GM18519 (cell line): ENCODE results near the gene FAM107B.
"Not testable (repeated sequence)": the region's sequence is repeated elsewhere in the genome, so short reads cannot be mapped to it uniquely, and the experiment has no call there.

Source experiments
- ATAC-seq: cut with Tn5 transposase; IDR thresholded peaks from one replicate; pipeline ENCODE4 v1.9.1; 2021; ENCODE audit warnings: mild to moderate bottlenecking, moderate library complexity; ENCODE audit not compliant: unreplicated experiment, low FRiP score

The FAM107B gene

DNA sequence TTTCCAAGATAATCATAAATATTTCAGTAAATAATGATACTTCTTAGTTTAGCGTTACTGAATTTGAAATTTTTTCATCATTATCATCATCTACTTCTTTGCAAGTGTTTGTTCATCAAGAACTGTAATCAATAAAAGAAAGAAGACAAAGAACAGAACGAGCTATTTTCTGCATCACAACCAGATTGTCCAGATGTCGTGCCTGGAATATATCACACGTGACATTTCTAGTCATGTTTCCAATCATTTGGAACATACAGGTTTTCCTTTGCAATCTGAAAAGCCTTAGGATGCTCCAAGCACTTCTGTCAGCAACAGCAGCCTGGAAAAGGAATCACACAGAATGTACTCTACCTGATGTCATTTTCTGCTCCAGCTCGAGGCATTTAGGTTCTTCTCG is 107.4 kb downstream of the FAM107B start:
- no peak for ATAC-seq

DNA sequence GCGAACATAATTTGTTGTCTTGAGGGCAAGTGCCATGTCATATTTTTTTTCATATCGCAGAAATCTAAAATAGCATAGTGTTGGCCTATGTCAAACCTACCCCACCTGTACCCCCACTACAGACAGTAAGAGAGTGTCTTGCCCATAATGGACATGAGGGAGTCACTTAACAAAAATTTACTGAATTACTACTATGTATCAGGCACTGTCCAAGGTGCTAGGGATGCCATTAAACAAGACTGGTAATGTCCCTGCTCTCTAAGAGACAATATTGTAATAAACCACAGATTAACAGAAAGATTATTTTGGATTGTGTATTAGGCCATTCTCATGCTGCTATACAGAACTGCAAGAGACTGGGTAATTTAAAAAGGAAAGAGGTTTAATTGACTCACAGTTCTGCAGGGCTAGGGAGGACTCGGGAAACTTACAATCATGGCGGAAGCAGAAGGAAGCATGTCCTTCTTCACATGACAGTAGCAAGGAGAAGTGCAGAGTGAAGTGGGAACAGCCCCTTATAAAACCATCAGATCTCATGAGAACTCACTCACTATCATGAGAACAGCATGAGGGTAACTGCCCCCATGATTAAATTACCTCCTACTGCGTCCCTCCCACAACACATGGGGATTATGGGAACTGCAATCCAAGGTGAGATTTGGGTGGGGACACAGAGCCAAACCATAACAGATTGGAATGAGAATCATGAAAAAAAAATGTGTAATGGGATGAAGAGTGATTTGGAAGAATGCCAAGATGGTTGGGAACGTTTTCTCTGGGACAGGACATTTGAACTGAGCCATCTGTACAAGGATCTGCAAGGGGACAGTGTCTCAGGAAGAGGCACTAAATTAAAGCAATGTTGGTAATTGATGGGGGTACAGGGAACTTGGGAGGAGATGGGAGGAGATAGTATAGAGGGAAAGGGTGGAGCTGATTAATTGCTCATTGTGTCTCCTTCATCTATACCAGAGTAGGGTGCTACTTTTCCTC is 108.5 kb downstream of the FAM107B start:
- no peak for ATAC-seq

DNA sequence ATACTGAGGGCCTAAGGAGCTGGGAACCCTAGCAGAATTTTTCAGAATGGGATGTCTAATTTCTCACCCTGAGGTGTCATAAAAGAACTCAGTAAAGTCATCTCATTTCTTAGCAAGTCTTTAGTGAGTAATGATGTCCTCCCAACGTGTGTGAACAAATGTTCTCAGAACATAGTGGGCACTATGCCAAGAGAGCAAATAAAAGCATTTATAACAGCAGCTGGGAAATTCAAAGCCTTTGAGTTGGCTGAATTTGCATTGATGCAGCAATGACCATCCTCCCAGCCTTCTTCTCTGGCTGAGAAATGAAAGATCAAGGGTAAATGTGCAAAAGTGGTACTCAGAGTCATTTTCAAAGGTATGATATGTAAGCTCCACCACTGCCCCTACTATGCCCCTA is 109.4 kb downstream of the FAM107B start:
- no peak for ATAC-seq

- ATAC-seq: no peak
Observed at GRCh38 chr10:14664345-14664744, 110.4 kb downstream of the FAM107B start.

GRCh38 chr10:14661818-14662217 is 112.9 kb downstream of the FAM107B start:
- no peak for ATAC-seq

- no peak for ATAC-seq
Observed at GRCh38 chr10:14660831-14661230, 113.9 kb downstream of the FAM107B start.

DNA sequence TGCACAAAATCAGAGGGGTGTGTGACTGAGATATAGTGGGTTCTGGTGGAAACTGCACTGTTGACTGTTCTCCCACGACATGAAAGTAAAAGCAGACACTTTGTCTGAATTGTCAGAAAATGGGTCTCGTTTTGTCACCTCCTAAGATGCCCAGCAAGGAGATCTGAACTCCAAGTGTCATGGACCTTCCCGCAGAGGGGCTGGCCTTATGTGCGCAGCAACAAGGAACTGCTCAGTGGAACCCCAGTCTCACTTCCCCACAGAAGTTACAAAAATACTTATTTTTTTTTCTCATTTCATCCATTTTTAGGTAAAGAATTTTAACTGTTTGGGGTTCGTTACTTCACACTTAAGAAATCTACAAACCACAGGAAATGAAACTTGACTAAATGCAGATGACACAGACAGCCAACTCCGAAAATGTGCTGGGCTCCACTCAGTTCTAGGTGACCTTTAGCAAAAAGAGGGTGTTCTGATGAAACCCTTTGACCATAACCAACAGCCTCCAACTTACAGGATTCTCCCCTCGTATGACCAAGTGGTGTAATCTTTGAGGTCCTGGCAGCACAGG is 115.0 kb downstream of the FAM107B start:
- ATAC-seq: peak; percentile 74

- not testable (repeated sequence) for ATAC-seq
Observed at GRCh38 chr10:14659137-14659536, 115.6 kb downstream of the FAM107B start.

- ATAC-seq: no peak
Observed at GRCh38 chr10:14658331-14659127, 116.2 kb downstream of the FAM107B start.

DNA sequence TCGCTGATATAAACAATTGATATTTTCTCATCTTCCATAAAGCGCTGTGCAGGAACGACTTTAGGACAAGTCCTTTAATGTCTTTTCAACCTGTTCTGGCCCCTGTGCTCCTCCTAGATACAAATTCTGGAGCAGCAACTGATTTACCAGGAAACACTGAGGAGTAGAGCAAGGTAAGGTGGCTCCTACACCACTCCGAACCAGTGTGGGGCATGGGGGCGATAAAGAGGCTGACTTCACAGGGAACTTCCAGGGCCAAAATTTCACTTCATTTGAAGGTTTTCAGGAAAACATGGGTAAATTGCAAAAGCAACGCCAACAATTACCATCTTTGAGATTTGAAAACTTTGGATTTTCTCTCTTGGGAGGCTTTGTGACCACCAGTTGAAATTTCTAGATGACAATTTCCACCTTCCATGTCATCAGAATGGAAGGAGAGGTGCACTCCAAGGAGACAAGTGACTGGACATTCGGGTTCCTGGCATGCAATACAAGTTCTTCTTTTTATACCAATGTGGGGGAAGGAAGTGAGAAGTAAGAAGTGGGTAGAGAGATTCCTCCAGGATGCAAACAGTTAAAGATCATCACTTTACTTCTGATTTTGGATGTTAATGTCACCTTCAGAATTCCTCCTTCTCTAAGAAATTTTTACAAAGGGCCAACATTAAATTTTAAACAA is 118.5 kb downstream of the FAM107B start:
- ATAC-seq: no peak

DNA sequence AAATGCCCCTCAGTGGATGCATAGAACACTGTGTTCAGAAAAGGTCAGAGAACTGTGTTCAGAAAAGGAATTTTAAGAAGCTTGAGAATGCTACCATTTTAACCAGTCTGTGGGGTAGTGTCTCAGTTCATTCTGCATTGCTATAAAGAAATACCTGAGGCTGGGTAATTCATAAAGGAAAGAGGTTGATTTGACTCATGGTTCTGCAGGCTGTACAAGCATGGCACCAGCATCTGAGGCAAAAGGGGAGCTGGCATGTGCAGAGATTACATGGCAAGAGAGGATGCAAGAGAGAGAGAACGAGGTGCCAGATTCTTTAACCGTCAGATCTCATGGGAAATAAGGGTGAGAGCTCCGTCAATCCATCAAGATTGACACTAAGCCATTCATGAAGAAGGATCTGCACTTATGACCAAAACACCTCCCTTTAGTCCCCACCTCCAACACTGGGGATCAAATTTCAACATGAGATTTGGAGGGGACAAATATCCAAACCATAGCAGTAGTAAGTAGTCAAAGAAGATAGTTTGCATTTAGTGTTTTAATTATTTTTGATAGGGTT is 119.8 kb downstream of the FAM107B start:
- no peak for ATAC-seq

DNA sequence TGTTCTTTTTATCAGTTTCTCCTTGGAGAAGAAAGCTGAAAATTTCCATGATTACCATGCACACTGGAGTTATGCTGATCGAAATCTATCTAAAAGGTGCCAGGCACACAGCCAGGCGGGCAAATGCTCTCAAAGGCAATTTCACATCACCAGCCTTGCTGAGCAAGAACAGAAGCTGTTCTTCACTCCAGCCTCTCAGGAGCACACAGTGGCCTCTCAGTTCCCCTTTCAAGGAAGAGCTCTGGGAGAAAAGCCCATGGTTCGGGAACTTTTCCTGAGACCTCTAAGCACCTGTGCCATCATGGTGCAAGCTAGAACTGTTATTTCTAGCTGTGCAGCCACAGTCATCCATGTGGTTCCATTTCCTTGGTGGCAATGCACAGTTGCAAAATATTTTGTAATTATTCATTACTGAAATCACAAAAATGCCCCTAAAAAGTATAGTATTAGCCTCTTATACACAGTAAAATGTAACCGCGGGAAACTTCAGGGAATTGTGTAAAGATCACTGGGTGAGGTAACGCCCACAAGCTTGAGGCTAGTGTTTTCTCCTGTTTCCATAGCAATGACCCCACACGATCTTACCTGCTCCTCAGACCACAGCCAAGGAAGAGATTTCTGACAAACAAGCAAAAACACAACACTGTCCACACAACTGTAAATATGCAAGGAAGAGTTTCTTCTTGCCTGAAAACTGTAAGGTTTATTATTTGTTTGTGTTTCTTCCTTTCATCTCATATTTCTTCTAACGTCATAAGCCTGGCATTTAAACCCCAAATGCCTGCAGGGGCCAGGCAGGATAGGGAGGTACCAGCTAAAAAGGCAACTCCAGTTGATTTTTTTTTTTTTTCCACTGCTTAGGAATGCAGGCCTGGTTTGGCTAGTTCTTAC is 121.2 kb downstream of the FAM107B start:
- ATAC-seq: no peak

- no peak for ATAC-seq
Observed at GRCh38 chr10:14652816-14653215, 121.9 kb downstream of the FAM107B start.

GRCh38 chr10:14652067-14652466 is 122.6 kb downstream of the FAM107B start:
- ATAC-seq: no peak

DNA sequence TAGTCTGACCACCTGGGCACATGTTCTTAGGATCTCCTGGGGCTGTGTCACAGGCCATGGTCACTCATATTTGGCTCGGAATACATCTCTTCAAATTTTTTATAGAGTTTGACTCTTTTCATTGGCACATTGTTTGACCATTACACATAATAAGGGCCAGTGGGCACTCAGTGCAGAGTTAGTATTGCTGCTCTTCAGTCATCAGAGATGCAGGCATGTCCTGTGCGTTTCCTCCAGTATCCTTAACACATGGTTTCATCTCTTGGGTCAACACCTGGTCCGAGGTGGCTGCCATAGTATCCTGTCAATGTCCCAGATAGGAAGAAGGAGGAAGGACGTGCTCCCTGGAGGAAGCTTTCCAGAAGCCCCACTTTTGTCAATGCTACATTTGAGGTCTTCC is 125.0 kb downstream of the FAM107B start:
- ATAC-seq: no peak

DNA sequence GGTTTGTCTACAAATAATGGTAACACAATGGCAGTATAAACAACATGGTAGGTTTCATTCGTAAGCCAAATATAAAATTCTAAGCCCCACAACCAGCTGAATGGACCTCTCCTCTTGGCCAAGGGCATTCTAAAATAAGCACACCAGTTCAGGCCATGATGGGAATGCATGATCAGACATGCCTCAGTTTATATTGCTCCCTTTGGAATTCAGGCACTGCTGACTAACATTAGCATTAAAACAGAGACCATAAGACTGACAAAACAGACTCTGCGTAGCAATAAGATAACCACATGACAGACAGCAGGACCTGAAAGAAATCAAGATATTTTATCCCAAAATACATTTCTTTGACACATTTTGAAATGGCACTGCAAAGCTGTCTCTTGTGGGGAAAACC is 125.8 kb downstream of the FAM107B start:
- ATAC-seq: no peak

DNA sequence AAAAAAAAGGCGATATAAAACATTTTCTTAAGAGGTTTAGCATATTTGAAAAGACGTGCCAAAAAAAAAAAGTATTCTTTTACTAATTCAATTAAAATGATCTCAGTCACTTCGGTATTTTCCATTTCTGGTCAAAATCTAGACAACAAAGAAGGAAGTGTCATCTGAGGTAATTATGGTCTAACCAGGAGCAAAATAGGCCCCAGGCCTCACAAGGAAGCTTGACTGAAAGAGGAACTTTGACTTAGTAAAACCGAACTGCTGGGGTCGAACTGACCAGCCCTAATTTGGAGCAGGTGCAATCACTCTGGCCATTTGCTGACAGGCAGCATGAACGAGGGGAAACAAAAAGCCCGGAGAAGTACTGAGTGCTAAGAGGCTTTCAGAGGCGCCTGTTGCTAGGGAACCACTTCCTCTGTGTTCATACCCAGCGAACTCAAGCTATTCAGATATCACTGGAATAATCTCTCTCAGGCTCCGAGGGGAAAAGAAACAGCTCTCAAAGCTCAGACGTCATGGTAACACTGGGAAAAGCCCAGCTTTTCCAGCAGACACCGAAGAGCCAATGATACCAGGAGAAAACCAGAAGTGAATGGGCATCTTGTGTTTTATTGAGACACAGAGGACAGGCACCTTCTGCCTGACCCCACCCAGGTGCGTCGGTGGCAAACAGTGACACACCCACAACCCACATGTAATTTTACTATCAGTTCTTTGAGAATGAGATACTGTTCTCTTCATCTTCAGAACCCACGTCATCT is 126.5 kb downstream of the FAM107B start:
- ATAC-seq: peak; percentile 94

DNA sequence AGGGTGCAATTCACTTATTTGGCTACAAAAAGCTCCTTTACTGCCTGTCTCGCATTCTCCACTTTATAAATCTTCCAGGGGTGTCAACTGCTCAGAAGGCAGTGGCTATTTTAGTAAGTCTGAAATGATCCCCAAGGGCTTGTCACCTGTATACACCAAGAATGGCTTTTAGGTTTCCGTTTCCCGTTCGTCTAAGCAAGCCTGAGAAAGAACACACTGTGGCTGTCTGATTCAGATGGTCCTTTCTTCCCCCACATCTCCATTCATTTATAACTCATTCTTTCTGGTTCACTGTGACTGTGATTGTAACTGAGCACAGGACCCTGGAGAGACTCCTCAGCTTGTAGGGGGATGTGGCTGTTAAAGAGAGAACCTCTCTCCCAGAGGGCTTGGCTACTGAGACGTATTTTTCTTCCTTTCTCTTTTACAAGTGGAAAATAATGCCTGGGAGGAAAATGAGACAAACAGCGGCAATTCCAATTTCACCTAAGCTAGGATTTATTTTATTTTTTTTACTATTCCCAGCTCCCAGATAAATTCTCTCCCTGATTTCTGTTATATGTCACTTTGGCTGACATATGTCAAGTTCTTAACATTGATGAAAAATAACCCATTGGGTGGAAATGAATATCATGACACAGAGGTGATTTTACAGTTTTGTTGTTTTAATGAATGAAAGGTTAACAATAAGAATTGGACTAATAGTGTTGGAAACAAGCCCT is 129.3 kb downstream of the FAM107B start:
- no peak for ATAC-seq
